ENCODE data around the gene ERAP2.

The ERAP2 gene

DNA sequence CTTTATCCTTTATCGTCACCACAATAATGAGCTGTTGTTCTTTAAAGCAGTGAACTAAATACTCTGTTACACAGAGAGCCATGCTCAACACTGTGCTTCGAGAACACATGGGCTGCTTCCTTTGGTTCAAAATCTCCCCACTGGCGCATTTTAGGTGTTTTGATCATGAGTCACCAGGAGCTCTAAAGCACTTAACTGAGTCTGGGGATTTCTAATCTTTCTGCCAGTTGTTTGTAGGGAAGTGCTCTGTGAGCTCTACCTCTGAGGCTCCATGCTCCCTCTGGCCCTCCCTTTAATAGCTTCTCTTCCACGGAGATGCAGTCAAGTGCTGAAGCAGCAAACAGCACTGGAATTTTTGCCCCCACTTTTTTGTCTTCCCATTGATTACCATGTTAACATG lies 17.0 kb downstream of the ERAP2 start:
- in situ Hi-C loops (cut with MboI; ENCODE audit: low sequenced_read_pairs), result no loop called here

DNA sequence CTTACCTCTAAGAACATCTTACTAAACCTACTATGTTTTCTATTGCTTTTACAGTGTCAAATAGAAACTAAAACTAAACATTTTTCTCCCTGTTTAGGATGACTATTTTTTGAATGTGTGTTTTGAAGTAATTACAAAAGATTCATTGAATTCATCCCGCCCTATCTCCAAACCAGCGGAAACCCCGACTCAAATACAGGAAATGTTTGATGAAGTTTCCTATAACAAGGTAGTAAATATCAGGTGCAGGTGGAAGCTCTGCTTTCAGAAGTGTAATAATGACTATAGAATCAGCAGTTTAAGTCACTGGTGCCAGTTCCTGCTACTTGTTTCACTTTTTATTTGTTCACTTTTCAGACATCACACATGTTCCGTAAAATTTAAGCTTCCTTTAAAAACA lies 20.0 kb downstream of the ERAP2 start:
- in situ Hi-C loops (cut with MboI; ENCODE audit: low sequenced_read_pairs), result no loop called here

DNA sequence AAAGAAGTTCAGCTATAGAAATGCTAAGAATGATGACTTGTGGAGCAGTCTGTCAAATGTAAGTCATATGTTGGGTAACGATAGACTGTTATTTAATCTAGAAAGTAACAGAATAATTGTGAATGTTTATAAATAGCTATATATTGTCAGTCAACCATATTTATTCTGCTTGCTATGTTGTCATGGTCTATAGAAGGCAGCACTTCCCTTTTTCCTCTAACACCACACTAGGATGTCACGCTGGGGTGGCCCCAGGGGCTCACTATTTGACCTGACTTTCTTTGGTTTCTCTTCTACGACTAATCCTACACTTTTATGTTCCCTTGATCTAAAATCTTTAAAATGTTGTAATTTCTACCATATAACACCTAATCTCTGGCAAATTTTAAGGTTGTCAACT lies 20.5 kb downstream of the ERAP2 start:
- in situ Hi-C loops (cut with MboI; ENCODE audit: low sequenced_read_pairs), result no loop called here

DNA sequence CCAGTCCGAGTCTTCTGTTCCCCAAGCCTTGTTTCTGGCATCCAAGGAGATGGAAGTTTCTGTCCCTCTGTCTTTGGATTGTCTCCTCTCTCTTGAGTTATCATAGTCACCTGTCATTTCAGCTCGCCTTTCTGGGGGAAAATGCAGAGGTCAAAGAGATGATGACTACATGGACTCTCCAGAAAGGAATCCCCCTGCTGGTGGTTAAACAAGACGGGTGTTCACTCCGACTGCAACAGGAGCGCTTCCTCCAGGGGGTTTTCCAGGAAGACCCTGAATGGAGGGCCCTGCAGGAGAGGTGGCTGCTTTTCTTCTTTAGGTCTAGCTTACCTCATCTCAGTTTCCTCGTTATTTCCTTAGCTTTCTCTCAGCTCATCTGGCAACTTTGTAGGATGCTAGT lies 25.1 kb downstream of the ERAP2 start:
- in situ Hi-C loops (cut with MboI; ENCODE audit: low sequenced_read_pairs), result no loop called here

DNA sequence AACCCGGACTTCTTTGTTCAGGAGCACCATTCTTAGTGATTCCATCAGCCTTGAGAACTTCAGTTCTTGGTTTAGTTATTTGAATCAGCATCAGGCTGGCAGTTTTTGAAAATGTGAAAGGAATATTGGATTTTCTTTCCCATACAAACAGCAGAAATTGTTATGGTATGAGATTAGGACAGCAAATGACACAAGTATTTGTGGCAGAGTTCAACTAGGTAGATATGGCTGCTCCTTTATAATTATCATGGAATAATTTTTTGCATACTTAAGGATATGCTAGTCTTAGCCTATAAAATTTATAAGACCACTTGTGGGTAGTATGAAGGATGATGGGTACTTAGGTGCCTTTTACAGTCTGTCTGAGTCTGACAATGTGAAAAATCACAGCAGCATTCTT lies 25.5 kb downstream of the ERAP2 start:
- in situ Hi-C loops (cut with MboI; ENCODE audit: low sequenced_read_pairs), result no loop called here

DNA sequence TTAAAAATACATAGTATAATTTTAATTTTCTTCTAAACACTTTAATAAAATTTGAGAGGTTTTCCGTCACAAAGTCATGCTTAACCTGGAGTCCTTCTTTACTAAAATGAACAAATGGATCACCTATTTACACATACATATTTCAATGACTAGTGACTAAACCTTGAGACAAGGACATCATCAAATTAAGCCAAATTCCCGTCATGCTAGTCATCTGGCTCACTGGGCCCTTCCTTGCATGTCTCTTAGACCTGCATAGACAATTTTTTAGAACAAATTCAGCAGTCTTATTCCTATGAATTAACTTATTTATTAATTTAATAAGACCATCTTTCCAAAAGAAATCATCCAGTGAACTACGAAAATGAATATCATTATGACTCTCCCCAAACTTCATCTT lies 26.6 kb downstream of the ERAP2 start:
- in situ Hi-C loops (cut with MboI; ENCODE audit: low sequenced_read_pairs), result no loop called here

DNA sequence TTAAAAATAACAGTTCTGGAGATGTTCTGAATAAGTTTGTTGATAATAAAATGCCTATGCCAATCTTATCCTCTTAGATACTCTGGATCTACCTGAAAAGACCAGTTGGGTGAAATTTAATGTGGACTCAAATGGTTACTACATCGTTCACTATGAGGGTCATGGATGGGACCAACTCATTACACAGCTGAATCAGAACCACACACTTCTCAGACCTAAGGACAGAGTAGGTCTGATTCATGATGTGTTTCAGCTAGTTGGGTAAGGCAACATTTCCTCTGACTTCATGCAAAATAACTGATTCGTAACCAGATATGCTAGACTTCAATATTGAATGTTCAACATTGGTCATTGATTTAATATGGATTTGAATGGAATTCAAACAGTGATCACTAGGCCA lies 27.0 kb downstream of the ERAP2 start:
- in situ Hi-C loops (cut with MboI; ENCODE audit: low sequenced_read_pairs), result no loop called here

DNA sequence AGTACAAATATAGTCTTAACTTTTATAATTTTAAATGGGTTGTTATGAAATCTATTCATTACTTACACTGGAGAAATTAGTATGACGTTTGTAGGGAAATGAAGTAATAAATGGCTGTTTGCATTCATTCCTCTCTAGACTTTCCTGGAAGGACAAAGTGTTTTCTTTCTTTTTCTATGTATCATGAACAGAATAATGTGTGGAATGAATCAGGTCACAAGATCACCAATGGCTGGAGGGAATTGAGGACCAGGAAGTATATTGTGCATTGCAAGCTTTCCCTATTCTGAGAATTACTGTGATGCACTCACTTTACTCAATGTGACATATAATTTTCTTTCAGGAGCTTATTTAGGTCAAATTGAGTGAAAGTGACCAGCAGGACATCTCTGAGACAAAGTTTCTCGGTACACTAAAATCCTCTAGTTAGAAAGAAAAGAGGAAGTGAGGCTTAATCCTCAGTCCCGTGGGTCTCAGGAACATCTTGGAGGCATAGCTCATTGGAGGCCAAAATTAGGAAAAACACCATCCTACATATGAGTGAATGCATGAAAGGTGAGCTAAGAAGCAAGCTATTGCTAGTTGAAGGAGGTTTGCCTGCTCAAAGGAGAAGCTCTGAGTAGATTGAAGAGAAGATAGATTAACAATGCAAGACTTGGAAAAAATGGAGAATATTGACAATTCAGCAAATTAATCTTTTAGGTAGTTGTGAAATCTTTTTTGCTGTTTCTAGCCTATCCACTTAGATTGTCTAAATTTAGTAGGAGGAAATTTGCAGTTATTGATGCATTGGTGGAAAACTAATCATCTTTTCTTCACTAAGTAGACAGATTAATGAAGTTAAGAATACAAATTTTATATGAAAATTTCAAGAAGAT lies 28.0 kb downstream of the ERAP2 start:
- in situ Hi-C loops (cut with MboI; ENCODE audit: low sequenced_read_pairs), result no loop called here

DNA sequence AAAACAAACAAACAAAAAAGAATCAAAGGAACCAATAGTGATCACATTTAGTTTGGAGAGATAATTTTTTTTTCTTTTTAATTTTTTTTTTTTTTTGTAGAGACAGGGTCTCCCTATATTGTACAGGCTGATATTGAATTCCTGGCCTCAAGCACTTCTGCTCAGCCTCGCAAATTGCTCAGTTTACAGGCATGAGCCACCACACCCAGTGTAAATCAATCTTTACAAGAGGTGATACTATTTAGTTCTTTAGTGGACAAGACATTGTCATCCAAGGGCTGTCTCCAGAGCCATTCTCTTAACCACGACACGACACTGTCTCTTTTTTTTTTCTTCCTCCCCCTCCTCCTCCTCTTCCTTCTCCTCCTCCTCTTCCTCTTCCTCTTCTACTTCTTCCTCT lies 29.6 kb downstream of the ERAP2 start:
- in situ Hi-C loops (cut with MboI; ENCODE audit: low sequenced_read_pairs), result no loop called here

DNA sequence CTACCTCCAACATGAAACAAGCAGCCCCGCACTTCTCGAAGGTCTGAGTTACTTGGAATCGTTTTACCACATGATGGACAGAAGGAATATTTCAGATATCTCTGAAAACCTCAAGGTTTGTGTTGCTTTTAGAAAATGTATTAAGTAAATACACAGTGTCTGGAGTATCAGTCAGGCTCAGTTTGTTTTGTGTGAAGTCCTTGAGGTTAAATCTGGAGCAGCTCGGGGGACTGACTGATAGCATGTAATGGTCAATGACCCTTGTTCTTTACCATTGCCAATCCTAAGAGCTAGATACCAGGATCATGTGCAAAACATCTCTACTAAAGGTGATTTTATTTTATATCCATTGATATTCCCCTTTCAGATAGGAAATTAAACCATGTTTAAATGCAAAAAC lies 32.7 kb downstream of the ERAP2 start:
- in situ Hi-C loops (cut with MboI; ENCODE audit: low sequenced_read_pairs), result no loop called here

DNA sequence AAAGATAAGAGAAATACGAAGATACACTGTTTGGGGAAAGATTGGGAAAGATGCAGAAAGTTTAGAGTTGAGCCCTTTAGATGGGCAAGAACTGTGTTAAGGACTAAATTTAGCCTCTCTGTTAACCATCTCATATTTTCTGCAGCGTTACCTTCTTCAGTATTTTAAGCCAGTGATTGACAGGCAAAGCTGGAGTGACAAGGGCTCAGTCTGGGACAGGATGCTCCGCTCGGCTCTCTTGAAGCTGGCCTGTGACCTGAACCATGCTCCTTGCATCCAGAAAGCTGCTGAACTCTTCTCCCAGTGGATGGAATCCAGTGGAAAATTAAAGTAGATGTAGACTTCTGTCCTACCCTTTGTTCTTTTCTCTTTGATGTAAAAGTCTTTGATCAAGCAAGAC lies 33.1 kb downstream of the ERAP2 start:
- in situ Hi-C loops (cut with MboI; ENCODE audit: low sequenced_read_pairs), result no loop called here

DNA sequence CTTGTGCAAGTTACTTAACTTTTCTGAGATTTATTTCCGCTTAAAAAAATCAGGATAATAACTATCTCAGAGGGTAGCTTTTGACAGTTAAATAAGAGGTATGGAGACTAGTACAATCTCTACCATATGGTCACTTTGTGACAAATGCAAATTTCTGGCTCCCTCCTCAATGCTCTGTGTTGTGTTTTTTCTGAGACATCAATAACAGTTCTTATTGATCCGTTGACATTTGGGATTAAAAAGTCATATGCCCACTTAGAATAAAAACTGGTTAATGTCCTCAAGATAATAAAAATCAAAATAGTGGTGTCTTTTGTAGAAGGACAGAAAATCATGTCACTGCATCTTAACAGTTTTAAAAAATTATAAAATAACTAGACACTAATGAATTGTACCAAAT lies 34.8 kb downstream of the ERAP2 start:
- in situ Hi-C loops (cut with MboI; ENCODE audit: low sequenced_read_pairs), result no loop called here

DNA sequence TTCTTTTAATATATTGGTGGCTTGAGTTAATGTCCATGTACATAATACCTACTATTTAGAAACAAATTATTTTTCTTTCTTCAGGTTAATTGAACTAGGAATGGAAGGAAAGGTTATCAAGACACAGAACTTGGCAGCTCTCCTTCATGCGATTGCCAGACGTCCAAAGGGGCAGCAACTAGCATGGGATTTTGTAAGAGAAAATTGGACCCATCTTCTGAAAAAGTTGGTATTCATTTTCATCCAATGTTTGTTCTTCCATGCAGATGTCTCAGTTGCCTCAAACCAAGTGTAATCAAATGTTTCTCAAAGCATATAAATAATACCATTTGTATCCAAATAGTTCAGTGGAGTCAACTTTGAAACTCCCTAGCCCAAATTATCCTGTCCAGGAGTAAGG lies 36.9 kb downstream of the ERAP2 start:
- in situ Hi-C loops (cut with MboI; ENCODE audit: low sequenced_read_pairs), result no loop called here

DNA sequence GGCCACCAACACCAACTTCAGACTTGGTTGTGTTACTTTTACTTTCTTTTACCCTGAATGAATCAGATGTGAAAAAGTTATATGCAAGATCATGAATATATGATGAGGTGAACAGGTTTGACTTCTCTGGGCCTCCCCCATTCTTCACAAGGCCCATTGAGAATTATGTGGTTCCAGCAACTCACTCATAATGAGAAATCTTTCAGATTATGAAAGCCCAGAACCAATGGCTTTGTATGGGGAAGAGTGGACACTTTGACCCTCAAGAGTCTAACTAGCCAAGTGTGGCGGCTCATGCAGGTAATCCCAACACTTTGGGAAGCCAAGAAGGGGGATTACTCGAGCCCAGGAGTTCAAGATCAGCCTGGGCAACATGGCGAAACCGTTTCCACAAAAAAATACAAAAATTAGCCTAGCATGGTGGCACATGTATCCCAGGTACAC lies 43.5 kb downstream of the ERAP2 start:
- in situ Hi-C loops (cut with MboI; ENCODE audit: low sequenced_read_pairs), result no loop called here

DNA sequence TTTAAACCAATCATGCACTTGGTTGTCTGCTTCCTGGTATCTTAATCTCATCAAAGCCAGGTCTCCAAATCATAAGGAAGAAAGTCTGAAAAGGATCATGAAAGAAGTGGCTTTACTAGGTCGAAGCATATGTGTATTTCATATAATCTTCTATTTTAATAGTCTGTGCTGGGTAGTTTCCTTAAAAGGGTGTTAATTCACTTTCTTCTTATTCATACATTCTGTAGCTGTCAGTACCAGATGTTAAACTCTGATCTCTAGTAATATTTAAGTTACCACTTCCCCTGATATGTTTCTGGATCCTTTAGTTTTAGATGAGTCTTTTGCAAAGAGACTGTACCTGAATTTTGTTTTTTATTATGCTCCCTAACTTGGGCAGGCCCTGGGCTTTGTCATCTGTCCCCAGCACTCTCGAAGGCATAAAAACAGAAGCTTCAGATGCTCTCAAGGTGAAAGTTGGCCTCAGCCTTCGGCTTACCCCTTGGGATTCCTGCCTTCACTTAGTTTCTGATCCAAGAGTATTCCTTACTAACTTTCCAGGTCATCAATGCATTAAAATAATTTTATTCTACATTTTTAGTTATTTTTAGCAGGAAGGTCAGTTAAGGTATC lies 44.5 kb downstream of the ERAP2 start:
- in situ Hi-C loops (cut with MboI; ENCODE audit: low sequenced_read_pairs), result no loop called here

DNA sequence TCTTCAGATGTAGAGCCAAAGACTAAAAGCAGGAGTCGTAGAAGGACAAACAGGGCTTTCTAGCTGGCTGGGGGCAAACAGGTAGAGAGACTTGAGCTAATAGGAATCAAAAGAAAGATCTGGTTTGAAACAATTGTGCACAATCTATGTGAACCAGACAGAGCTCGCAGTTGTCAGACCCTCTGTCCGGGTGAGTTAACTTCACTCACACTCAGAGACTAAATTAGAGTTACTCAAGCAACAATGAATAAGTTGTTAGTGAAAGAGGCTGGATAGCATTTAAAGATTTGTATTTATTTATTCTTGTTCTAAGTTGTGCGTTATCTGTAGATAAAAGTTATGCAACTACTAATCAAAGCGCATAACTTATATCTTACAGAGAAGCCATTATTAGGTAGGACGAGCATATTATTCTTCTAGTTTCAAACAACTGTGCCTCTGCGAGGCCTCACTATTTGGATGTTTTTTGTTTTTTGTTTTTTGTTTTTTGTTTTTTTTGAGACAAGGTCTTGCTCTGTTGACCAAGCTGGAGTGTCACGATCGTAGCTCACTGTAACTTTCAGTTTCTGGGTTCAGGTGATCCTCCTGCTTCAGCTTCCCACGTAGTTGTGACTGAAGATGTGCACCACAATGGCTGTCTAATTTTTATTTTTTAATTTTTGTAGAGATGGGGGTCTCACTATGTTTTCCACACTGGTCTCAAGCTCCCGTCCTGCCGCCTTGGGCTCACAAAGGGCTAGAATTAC lies 46.4 kb downstream of the ERAP2 start:
- in situ Hi-C loops (cut with MboI; ENCODE audit: low sequenced_read_pairs), result no loop called here

DNA sequence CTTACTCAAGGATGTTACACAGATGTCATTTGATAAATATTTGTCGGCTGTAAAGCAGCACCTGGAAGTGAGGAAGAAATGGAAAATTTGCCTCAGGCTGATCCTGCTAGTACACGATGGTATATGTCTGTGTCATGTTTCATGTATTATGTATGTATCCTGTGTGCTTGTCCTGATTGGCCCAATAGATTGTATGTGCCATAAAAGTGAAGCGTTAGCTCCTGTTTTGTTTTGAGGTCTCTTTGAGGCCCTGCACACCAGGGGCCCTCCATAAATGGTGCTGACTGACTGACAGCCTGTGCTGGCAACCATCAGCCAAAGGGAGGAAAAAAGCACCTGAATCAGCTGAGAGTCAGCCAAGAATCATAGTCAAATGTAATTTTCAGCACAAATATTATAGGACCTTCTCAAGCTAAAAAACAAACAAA lies 47.7 kb downstream of the ERAP2 start:
- in situ Hi-C loops (cut with MboI; ENCODE audit: low sequenced_read_pairs), result no loop called here

DNA sequence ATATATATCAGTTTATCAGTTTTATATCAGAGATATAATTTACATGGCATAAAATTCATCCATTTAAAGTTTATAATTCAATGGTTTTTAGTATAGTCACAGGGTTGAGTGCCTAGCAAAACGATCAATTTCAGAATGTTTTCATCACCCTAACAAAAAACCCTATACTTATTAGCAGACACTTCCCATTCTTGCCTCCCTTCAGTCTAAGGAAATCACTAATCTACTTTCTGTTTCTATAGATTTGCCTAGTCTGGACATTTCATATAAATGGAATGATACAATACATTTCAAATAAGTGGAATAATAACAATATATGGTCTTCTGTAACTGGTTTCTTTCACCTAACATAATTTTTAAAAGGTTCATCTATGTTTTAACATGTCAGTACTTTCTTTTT lies 50.0 kb downstream of the ERAP2 start:
- in situ Hi-C loops (cut with MboI; ENCODE audit: low sequenced_read_pairs), result no loop called here

DNA sequence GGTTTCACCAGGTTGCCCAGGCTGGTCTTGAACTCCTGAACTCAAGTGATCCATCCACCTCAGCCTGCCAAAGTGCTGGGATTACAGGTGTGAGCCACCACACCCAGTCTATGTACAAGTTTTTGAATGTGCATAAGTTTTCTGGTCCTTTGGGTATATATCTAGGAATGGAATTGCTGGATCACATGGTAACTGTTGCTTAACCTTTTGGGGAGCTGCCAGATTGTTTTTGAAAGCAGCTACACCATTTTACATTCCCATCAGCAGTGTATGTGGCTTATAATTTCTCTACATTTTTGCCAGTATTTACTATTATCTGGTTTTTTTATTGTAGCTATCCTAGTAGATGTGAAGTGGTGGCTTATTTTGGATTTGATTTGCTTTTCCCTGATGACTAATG lies 50.7 kb downstream of the ERAP2 start:
- in situ Hi-C loops (cut with MboI; ENCODE audit: low sequenced_read_pairs), result no loop called here

DNA sequence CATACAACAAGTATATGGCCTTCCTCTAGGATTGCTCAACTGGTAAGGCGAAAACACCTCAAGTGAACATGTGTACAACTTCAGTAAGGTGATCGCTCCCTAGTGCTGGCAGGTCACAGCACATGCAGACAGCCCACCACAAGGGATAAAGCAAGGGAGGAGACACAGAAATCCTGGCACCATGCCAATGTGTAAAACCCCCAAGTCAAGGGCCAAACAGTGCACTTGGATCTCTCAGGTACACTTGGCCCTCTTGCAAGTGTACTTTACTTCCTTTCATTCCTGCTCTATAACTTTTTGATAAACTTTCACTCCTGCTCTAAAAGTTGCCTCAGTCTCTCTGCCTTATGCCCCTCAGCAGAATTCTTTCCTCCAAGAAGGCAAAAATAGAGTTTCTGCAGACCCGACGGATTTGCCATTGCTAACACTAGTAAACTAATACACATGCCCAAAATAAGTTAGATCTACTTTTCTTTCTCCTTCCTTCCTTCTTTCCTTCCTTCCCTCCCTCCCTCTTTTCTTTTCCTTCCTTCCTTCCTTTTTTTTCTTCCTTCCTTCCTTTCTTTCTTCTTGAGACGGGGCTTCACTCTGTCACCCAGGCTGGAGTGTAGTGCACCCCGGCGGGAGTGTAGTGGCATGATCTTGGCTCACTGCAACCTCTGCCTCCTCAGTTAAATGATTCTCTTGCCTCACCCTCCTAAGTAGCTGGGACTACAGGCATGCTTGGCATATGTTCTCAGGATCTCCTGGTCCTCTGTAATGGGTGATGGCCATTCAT lies 52.8 kb downstream of the ERAP2 start:
- in situ Hi-C loops (cut with MboI; ENCODE audit: low sequenced_read_pairs), result no loop called here

DNA sequence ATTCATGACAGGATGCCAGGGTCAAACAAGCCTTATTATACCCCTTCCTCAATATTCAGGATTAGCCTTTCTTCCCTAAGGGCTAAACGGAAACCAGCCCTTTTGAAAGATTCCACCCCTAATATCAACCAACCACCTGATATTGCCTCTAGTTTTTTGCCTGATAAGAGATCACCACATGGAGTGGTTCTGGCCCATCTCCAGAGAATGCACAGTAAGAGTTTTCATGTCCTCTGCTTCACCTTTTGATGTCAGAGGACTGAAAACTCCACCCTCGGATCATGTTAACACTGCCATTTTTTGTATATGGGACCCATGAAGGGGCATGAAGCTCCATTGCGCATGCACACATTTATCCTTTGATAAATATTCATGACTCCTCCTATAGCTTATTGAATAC lies 53.8 kb downstream of the ERAP2 start:
- in situ Hi-C loops (cut with MboI; ENCODE audit: low sequenced_read_pairs), result no loop called here
